ENCODE results near the gene LRRC74A. TPM values are rescaled to one million over a fixed set of nuclear protein-coding genes. Genes with fewer than 3 reads are reported as not detected.

Gene LRRC74A
- total RNA-seq, 2 donors from 2014 or later, result not detected

DNA sequence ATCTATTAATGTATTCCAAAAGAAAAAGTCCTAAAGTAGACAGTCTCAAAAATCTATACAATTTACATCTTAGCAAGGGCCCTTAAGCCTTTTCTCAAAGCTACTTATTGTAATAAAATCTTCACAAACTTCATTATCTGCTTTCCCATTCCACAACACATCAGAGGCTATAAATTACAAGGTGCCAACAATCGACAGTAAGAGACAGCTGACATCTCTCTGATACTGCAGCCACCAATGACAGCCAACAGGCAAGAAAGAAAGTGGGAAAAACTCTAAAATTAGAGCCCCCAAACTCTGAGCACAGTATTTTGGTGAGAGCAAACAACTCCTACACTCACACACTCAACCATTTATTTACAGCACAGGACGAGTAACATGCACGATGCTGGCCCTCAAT is 15.7 kb upstream of the LRRC74A start:
- Mint-ChIP-seq H3K27me3 (ENCODE audit: insufficient read depth) (no peaks in the 10 kb centered on the region), H3K36me3 (ENCODE audit: low read depth) (peaks cover 34% of the 10 kb centered on the region), H3K4me3 (peak overlapping the region; percentile 80), H3K27ac (no peak overlapping the region), H3K9me3 (no peaks in the 10 kb centered on the region), H3K4me1 (peaks cover 17% of the 10 kb centered on the region)
- TF ChIP-seq, protein P1, sequence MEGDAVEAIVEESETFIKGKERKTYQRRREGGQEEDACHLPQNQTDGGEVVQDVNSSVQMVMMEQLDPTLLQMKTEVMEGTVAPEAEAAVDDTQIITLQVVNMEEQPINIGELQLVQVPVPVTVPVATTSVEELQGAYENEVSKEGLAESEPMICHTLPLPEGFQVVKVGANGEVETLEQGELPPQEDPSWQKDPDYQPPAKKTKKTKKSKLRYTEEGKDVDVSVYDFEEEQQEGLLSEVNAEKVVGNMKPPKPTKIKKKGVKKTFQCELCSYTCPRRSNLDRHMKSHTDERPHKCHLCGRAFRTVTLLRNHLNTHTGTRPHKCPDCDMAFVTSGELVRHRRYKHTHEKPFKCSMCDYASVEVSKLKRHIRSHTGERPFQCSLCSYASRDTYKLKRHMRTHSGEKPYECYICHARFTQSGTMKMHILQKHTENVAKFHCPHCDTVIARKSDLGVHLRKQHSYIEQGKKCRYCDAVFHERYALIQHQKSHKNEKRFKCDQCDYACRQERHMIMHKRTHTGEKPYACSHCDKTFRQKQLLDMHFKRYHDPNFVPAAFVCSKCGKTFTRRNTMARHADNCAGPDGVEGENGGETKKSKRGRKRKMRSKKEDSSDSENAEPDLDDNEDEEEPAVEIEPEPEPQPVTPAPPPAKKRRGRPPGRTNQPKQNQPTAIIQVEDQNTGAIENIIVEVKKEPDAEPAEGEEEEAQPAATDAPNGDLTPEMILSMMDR (conservative IDR thresholded peaks at IDR 0.05), result no peak
- no peaks in the 10 kb centered on the region for H3K9me3 ChIP-seq (ENCODE audit: control insufficient read depth, low read length)
- no peak overlapping the region for H3K27ac ChIP-seq (ENCODE audit: low read depth, low read length)
- H3K4me1 ChIP-seq (ENCODE audit: control insufficient read depth, insufficient read depth, low read length), result no peaks in the 10 kb centered on the region
- H3K36me3 ChIP-seq (ENCODE audit: control insufficient read depth, insufficient read depth, low read length), result peaks cover 37% of the 10 kb centered on the region
- no peak overlapping the region for H3K9ac ChIP-seq (ENCODE audit: extremely low read depth, low read length, poor library complexity, severe bottlenecking)
- peak overlapping the region; percentile 90 for H3K4me3 ChIP-seq (ENCODE audit: low read length)
- no peaks in the 10 kb centered on the region for H3K27me3 ChIP-seq (ENCODE audit: control insufficient read depth, insufficient read depth, low read length, poor library complexity, severe bottlenecking)
- 84 to 87% methylated on average over 3 of the region's 3 CpGs for WGBS, 2 experiments (ENCODE audit: insufficient coverage in 1 of 2, insufficient read length in 1 of 2)
- no peak for DNase-seq

DNA sequence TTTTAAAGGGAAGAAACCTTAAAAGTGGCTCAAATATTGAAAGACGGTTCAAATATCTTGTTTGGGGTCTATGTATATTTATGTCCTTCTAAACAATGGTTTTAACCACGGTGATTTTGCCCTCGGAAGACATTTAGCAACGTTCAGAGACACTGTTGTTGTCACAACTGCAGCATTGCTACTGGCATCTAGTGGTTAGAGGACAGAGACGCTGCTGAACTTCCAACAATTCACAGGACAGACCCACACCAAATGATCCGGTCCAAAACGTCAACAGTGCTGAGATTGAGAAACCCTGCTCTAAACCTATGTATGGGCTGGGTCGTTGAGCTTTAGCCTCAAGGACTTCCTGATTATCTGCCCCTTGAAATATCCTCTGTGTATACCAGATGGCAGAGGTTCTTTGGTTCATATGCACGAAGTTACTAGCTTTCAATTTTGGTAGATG is 15.2 kb upstream of the LRRC74A start:
- no peak overlapping the region for H3K9ac ChIP-seq (ENCODE audit: extremely low read depth, low read length, poor library complexity, severe bottlenecking)
- TF ChIP-seq, protein P1 (conservative IDR thresholded peaks at IDR 0.05), result peak; percentile 69

DNA sequence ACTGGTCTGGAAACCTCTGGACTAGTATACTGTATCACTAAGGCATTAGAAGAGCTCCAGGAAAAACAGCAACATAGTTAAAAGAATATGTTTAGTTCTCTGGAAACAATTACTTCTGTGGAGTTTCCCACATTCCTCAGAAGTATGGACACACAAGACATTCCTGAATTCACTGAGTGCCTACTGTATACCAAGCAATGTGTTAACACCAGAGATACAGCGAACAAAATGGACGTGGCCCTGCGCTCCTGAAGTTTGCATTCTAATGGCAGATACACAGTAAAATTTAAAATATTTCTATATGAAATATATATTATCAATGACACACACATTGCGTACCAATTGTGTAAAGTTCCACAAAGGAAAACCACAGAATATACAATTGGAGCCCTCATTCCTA is 14.6 kb upstream of the LRRC74A start:
- WGBS, 2 experiments (ENCODE audit: insufficient coverage in 1 of 2, insufficient read length in 1 of 2), result 90 to 100% methylated on average over 1 to 2 of the region's 4 CpGs
- DNase-seq, result no peak
- H3K27ac ChIP-seq (ENCODE audit: low read depth, low read length), result no peak overlapping the region

More for the DNA sequence above, 15.2 kb upstream of the LRRC74A start:
- H3K4me3 Mint-ChIP-seq, result peak overlapping the region; percentile 80
- whole genome bisulfite sequencing, 2 experiments (ENCODE audit: insufficient coverage in 1 of 2, insufficient read length in 1 of 2), result 15 to 32% methylated on average over 8 to 9 of the region's 9 CpGs
- Histone ChIP-seq H3K27ac (ENCODE audit: low read depth, low read length) (no peak overlapping the region), H3K4me1 (ENCODE audit: control insufficient read depth, insufficient read depth, low read length) (no peaks in the 10 kb centered on the region), H3K9me3 (ENCODE audit: control insufficient read depth, low read length) (no peaks in the 10 kb centered on the region), H3K36me3 (ENCODE audit: control insufficient read depth, insufficient read depth, low read length) (peaks cover 33% of the 10 kb centered on the region), H3K27me3 (ENCODE audit: control insufficient read depth, insufficient read depth, low read length, poor library complexity, severe bottlenecking) (no peaks in the 10 kb centered on the region), H3K4me3 (ENCODE audit: low read length) (peak overlapping the region; percentile 90)
- H3K4me1 Mint-ChIP-seq, result peaks cover 17% of the 10 kb centered on the region
- peak overlapping the region; percentile 64 for H3K27ac Mint-ChIP-seq
- no peaks in the 10 kb centered on the region for H3K9me3 Mint-ChIP-seq
- H3K36me3 Mint-ChIP-seq (ENCODE audit: low read depth), result peaks cover 30% of the 10 kb centered on the region
- DNase-seq, result no peak
- H3K27me3 Mint-ChIP-seq (ENCODE audit: insufficient read depth), result no peaks in the 10 kb centered on the region

More for the DNA sequence above, 14.6 kb upstream of the LRRC74A start:
- Histone ChIP-seq H3K4me3 (ENCODE audit: low read length) (peak overlapping the region; percentile 90), H3K4me1 (ENCODE audit: control insufficient read depth, insufficient read depth, low read length) (no peaks in the 10 kb centered on the region), H3K36me3 (ENCODE audit: control insufficient read depth, insufficient read depth, low read length) (peaks cover 27% of the 10 kb centered on the region), H3K9ac (ENCODE audit: extremely low read depth, low read length, poor library complexity, severe bottlenecking) (peak overlapping the region; percentile 76), H3K27me3 (ENCODE audit: control insufficient read depth, insufficient read depth, low read length, poor library complexity, severe bottlenecking) (peaks cover 5% of the 10 kb centered on the region), H3K9me3 (ENCODE audit: control insufficient read depth, low read length) (no peaks in the 10 kb centered on the region)
- Mint-ChIP-seq H3K27ac (no peak overlapping the region), H3K4me1 (peaks cover 17% of the 10 kb centered on the region), H3K36me3 (ENCODE audit: low read depth) (peaks cover 24% of the 10 kb centered on the region), H3K27me3 (ENCODE audit: insufficient read depth) (no peaks in the 10 kb centered on the region), H3K9me3 (no peaks in the 10 kb centered on the region), H3K4me3 (peak overlapping the region; percentile 80)
- TF ChIP-seq, protein P1 (conservative IDR thresholded peaks at IDR 0.05), result no peak

Data from endodermal cell (in vitro differentiated cells).